Measurements from ENCODE around the gene PLEKHG7. TPM values are rescaled to one million over a fixed set of nuclear protein-coding genes. Genes with fewer than 3 reads are reported as not detected.

Gene PLEKHG7
- total and polyA plus RNA-seq, 2 experiments from 2014 or later: not detected

GRCh38 chr12:92690601-92691000 is 12.2 kb upstream of the PLEKHG7 start (continued):
- TF ChIP-seq ZNF331 (CRISPR knock-in tag; IDR thresholded peaks at IDR 0.05; ENCODE audit: low read depth) (no peak), ZNF114 (CRISPR knock-in tag; IDR thresholded peaks at IDR 0.05) (no peak), CREB1 (CRISPR knock-in tag; IDR thresholded peaks at IDR 0.05; ENCODE audit: low read depth) (no peak)
- TF ChIP-seq, protein P1, sequence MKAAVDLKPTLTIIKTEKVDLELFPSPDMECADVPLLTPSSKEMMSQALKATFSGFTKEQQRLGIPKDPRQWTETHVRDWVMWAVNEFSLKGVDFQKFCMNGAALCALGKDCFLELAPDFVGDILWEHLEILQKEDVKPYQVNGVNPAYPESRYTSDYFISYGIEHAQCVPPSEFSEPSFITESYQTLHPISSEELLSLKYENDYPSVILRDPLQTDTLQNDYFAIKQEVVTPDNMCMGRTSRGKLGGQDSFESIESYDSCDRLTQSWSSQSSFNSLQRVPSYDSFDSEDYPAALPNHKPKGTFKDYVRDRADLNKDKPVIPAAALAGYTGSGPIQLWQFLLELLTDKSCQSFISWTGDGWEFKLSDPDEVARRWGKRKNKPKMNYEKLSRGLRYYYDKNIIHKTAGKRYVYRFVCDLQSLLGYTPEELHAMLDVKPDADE (IDR thresholded peaks at IDR 0.05): no peak
- TF ChIP-seq, protein P2, sequence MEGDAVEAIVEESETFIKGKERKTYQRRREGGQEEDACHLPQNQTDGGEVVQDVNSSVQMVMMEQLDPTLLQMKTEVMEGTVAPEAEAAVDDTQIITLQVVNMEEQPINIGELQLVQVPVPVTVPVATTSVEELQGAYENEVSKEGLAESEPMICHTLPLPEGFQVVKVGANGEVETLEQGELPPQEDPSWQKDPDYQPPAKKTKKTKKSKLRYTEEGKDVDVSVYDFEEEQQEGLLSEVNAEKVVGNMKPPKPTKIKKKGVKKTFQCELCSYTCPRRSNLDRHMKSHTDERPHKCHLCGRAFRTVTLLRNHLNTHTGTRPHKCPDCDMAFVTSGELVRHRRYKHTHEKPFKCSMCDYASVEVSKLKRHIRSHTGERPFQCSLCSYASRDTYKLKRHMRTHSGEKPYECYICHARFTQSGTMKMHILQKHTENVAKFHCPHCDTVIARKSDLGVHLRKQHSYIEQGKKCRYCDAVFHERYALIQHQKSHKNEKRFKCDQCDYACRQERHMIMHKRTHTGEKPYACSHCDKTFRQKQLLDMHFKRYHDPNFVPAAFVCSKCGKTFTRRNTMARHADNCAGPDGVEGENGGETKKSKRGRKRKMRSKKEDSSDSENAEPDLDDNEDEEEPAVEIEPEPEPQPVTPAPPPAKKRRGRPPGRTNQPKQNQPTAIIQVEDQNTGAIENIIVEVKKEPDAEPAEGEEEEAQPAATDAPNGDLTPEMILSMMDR (conservative IDR thresholded peaks at IDR 0.05; ENCODE audit: low read depth in 2 of 2): no peak

DNA sequence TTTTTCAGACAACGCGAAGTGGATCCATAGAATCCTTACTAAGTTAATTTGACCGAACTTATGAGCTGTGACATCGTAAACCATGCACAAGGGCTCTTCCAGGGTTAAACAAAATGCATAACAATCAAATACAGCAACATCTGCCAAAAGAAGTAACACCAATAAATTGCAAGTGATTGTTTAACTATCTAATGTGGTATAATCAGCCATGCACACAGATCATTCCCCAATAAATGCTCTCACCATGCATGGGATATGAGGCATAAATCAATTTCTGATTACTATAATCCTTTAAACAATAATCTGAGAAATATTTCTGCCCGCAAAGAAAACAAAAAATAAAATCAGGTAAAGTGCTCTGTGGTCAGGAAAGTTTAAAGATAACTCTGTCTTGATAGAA is 7.7 kb upstream of the PLEKHG7 start:
- no peaks in the 10 kb centered on the region for H3K79me2 ChIP-seq (replicated peaks; ENCODE audit: insufficient read depth)
- no peak overlapping the region for H3K4me2 ChIP-seq
- no peak overlapping the region for H3K4me3 Mint-ChIP-seq
- H2AFZ ChIP-seq: no peak overlapping the region
- no peaks in the 10 kb centered on the region for H4K20me1 ChIP-seq (replicated peaks; ENCODE audit: insufficient read depth)
- TF ChIP-seq, protein P2 (conservative IDR thresholded peaks at IDR 0.05; ENCODE audit: low read depth in 2 of 2): no peak
- TF ChIP-seq NANOG (IDR thresholded peaks at IDR 0.05; ENCODE audit: borderline replicate concordance) (no peak), EZH2 (IDR thresholded peaks at IDR 0.05; ENCODE audit: low read depth, unreplicated experiment) (no peak), EZH2phosphoT487 (IDR thresholded peaks at IDR 0.05; ENCODE audit: unreplicated experiment) (no peak), REST (IDR thresholded peaks at IDR 0.05; ENCODE audit: unreplicated experiment) (no peak), ZNF462 (CRISPR knock-in tag; IDR thresholded peaks at IDR 0.05) (no peak)
- no peak overlapping the region for H3K27ac ChIP-seq (ENCODE audit: low read depth)
- ATAC-seq (no peak), DNase-seq (ENCODE audit: low spot score) (no peak)
- no peaks in the 10 kb centered on the region for H3F3A ChIP-seq (replicated peaks; ENCODE audit: low read depth)
- no peak overlapping the region for H3K4me3 ChIP-seq
- H3K36me3 ChIP-seq (ENCODE audit: insufficient read depth): no peaks in the 10 kb centered on the region; the same call in 1 of the 2 replicates
- H3K27ac Mint-ChIP-seq: no peak overlapping the region
- H3K27me3 Mint-ChIP-seq (ENCODE audit: insufficient read depth, low read depth, poor library complexity): no peaks in the 10 kb centered on the region
- peaks cover 2% of the 10 kb centered on the region; the same call in 1 of the 3 replicates for H3K36me3 Mint-ChIP-seq (ENCODE audit: low read depth)
- peaks cover 9% of the 10 kb centered on the region for H3K4me1 Mint-ChIP-seq
- no peaks in the 10 kb centered on the region for H3K27me3 ChIP-seq (ENCODE audit: insufficient read depth)
- peaks cover 10% of the 10 kb centered on the region for H3K4me1 ChIP-seq (ENCODE audit: insufficient read depth)
- peaks cover 11% of the 10 kb centered on the region; the same call in 1 of the 2 replicates for H3K9me2 ChIP-seq (ENCODE audit: insufficient read depth)
- H3K9me3 Mint-ChIP-seq: peaks cover 14% of the 10 kb centered on the region
